CD4-positive, alpha-beta T cell treated with Interleukin-12 subunit alpha and Interleukin-12 subunit beta, for 1 hour (primary cell): Measurements from ENCODE around the gene CELSR2.

Experiments
- DNase-seq: peaks from one replicate; pipeline ENCODE4 v3.0.0-alpha.2; 2020

Gene CELSR2

DNA sequence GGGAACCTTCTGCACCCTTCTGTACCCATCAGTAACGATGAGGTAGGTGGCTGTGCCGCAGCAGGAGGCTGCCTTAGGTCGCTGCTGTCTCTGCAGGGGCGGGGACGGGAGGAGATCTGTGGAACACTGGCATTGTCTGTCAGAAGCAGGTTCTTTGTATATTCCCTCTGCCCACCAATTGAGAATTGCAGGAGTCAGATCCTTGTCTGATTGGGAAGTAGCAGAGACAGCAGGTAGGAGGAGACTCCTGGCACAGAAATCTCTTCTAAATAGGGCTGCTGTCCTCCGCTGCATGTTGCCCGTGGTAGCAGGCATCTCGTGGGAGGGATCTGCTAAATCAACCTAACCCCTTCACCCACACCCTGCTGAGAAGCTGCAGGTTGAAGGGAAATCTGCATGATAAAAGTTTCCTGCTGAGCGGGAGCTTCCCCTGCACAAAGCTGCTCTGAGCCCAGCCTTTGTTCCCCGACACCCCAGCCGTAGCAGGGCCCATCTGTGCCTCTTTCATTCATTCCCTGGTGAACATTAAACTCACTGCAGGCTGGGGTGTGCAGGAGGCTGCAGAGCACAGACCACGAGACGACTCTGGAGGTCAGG is 19.7 kb upstream of the CELSR2 start:
- no peak for DNase-seq

DNA sequence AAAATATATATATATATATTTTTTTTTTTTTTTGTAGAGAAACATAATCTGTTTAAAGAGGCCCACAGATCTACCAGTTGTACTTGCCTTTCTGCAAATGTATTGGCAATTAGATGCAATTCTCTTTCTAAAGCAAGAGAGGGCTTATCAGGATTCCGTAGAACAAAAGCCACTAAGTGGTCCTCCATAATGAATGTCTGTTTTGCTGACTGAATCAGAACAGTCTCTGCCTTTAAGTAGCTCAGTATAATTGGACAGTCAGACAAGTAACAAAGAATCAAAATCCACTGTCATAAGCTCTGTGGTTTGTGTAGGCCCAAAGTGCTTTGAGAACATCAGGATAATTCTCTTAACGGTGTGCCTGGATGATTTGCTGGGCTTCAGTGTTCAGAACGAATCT is 18.3 kb upstream of the CELSR2 start:
- DNase-seq = no peak

DNA sequence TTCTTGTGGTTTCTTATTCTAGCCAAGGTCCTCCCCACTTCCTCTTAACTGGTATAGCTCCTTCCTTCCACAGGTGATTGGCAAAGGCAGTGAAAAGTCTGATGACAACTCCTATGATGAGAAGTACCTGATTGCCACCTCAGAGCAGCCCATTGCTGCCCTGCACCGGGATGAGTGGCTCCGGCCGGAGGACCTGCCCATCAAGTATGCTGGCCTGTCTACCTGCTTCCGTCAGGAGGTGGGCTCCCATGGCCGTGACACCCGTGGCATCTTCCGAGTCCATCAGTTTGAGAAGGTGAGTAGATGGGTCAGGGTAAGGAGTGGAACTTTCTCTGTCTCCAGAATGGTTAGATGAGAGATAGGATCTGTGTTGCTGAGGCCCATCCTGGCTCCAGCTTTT is 14.2 kb upstream of the CELSR2 start:
- no peak for DNase-seq

DNA sequence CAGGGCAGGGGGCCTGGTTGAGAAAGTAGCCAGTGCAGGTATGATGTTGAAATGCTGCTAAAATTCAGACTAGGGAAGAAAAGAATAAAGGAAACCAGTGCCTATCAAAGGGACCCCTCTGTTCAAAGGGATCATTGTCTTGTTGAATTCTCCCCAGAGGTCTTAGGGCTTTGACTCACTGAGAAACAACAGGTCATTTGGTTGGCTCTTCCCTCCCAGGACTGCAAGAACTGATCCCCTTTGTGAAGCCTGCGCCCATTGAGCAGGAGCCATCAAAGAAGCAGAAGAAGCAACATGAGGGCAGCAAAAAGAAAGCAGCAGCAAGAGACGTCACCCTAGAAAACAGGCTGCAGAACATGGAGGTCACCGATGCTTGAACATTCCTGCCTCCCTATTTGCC is 11.8 kb upstream of the CELSR2 start:
- DNase-seq = no peak

DNA sequence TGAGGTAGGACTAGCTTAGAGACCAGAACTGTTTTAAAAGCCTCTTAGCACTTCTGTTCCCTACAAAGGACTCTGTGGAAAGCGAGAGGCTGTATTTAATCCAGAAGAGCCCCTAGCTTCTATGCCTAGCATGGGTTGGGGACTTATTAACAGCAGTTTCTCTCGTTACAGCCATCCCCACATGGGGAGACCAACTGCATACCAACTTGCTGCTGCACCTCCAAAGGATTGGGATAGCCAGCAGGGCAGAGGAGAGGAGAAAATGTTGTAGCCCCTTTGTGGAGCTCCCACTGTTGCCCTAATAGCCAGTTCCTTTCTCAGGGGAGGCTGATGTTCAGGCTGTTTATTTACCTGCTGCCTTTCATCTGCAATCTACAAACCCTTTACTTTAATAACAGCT is 11.0 kb upstream of the CELSR2 start:
- no peak for DNase-seq

DNA sequence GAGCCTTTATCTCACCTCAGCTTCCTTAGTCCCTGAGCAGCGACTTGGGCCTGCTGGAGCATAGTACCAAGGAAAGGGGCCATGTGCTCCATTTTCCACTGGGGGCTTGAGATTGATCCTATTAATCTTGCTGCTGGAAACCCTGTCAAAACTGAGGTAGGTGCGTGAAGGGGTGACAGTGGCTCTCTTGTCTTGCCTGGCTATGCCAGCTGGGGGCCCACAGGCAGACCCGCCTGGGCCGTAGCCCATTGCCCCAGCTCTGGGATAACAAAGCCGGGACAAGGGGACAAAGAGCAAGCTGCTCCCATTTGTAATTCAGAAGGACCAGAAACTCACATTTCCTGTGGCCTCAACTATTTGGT is 10.3 kb upstream of the CELSR2 start:
- no peak for DNase-seq

DNA sequence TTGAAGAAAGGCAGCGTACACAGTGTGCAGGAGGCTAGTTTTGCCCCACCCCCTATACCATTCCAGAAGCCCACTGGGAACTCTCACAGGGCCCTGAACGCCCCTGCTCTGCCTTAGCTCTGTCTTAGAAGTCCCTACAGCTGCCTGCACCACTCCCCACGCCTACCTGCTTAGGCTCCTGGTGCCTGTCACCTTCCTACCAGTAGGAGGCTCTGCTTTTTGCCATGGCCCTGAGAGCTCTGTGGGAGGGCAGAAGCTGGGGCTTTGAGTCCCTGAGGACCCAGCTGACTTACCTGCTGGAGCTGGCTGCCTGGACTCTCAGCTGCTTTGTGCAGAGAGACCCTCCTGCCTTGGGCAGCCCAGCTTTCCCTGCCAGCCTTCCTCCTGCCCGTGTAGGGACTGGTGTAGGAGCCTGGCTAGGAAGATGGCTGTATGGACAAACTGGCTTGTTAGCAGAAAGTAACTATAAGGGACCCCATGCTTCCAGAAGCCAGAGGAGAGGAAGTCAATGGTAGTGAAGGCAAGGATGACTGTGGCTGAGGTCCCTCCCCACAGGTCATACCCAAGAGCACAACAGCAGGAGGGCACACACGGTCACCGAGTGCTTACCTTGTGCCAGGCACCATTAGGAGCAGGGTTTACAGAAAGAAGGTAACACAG is 9.8 kb upstream of the CELSR2 start:
- peak; percentile 27 for DNase-seq

DNA sequence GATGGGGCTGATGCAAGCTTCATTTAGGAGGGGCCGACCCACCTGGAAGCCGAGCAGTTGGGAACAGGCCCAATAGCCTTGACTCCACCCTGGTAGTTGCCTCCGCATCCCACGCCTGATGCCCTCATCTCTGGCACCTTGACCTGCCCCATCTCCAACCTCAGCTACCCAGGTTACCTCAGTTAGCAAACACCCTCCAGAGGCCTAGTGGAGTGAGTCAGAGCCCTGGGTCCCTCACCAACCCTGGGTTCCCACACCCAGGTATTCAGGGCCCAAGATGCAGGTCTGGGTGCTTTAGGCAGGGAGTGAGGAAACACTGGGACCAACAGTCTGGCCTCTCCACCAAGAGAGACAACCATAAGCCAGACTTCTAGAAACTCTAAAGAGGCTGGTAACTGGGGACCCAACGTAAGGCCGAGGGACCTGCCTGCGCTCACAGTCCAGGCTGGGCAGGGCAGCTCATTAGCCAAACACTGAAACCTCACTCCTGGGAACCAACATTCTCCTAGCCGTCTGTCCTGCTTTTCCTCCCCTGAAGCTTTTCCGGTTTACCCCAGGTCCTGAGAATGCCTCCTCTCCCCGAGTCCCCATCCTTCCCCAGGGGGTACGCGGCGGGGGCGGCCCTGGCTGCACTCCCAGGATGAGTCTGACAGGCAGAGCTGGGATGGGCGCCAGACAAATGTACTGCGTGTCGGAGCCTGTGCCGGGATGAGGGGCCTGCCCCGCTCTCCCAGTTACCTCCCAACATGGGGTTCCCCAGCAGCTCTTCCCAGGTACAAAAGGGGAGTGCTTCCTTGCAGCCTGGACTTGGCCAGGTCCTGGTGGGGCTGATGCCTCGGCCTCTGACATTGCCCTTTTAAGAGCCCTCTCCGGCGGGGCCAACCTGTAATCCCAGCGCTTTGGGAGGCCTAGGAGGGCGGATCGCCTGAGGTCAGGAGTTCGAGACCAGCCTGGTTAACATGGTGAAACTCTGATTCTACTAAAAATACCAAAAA is 8.9 kb upstream of the CELSR2 start:
- DNase-seq = peak; percentile 24

DNA sequence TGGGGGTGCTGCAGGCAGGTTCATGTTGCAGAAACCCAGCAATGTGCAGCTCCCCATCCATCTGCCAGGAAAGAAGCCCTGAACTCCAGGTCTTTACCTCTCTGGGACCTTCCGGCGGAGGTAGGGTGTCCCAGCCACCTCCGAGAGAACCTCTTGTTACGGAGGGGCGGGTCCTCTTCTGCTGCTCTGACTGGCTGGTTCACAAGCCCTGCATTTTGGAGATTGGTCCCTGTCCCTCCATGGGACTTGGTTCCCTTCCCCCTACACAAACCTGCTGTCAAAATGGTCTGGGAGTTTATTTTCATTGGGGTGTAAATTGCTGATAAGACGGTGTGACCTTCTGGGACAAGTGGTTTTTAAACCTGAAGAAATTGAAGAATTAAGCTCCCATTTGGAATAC is 8.0 kb upstream of the CELSR2 start:
- no peak for DNase-seq

DNA sequence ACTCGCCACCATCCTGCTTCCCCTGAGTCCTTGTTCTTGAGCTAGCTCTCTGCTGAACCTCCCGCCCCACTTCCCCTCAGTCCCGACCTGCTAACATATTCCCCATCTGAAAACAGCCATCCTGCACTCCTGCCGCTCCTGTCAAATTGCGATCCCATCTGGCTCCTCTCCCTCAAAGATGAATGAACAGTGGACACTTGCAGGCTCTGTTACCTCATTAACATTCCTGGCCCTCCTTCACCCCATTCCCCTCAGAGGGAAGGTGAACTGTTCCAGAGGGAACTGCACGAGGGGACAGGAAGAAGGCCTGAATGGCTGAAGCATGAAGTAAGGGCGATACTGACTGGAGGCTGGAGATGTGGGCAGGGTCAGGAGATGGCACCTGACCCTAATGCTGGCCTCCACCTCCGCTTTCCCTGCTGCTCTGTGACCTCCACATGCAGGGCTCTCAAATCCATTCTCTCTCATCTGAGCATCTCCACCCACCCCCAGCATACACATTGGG is 7.4 kb upstream of the CELSR2 start:
- DNase-seq = no peak

DNA sequence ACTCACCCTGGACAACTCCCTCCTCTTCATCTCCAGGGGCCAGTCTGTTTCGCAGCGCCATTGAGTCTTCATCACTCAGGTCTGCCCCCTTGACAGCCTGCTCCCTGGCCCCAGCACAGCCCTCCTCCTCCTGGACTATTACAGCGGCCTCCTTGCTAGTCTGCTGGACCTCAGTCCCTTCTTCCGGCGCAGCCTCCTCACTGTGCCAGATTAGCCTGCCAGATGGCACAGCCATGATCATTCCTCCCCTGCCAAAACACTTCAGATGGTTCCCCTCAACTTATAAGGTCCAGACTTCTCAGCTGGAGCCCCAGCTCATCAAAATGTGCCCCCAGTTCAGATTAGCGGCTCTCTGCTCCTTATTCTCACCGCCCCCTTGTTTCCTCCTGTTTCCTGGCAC is 7.0 kb upstream of the CELSR2 start:
- no peak for DNase-seq

DNA sequence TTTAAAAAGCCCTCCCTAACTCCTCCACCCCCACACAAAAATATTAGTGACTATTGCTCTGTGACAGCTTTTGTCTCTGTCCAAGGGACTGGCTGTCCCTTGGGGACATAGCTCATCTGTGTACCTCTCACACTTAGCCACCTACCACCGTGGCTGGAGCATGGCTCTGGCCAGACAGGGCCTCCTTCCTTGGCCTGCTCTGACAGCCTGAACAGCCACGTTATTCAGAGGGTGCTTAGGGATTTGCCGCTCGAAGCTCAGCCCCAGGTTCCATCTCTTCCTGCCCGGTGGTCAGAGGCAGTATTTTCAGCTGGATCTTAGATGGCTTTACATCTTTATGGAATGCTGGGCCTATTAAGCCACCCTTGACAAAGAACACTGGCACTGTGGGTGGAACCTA is 6.1 kb upstream of the CELSR2 start:
- no peak for DNase-seq

DNA sequence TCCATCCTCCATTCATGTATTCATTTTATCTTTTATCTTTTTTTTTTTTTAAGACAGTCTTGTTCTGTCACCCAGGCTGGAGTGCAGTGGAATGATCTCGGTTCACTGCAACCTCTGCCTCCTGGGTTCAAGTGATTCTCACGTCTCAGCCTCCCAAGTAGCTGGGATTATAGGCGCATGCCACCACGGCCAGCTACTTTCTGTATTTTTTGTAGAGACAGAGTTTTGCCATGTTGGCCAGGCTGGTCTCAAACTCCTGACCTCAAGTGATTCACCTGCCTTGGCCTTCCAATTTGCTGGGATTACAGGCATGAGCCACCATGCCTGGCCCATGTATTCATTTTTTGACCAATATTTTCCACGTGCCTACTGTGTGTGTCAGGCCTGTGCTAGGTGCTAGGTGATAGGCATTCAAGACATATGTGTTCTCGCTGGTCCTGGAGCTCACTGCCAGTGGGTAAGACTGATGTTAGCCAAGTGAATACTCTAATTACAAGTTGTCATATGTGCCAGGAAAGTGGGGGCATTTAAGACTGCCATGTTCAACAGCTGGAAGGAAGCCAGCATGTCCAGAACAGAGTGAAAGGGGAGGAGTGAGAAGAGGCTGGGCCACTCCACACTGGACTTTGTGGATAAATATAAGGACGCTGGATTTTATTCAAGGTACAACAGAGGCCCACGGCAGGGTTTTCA is 5.3 kb upstream of the CELSR2 start:
- DNase-seq = no peak

DNA sequence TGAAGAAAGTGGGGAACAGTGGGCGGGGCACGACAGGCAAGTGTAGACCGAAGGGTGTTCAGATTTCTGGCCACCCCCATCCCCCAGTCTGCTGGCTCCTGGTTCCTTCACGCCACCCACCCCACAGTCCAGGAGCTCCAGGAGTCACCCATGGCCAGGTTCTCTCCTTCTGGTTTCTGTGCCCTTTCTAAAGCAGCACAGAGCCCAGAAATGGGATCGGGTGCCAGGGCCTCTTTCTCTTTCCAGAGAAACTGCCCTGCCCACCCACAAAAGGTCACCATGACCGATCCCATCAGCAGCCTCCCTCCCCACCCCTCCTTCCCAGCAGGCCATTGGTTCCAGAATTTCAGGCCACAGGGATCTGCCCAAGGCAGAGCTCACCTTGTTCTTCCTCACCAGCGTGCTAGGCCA is 3.2 kb upstream of the CELSR2 start:
- no peak for DNase-seq

DNA sequence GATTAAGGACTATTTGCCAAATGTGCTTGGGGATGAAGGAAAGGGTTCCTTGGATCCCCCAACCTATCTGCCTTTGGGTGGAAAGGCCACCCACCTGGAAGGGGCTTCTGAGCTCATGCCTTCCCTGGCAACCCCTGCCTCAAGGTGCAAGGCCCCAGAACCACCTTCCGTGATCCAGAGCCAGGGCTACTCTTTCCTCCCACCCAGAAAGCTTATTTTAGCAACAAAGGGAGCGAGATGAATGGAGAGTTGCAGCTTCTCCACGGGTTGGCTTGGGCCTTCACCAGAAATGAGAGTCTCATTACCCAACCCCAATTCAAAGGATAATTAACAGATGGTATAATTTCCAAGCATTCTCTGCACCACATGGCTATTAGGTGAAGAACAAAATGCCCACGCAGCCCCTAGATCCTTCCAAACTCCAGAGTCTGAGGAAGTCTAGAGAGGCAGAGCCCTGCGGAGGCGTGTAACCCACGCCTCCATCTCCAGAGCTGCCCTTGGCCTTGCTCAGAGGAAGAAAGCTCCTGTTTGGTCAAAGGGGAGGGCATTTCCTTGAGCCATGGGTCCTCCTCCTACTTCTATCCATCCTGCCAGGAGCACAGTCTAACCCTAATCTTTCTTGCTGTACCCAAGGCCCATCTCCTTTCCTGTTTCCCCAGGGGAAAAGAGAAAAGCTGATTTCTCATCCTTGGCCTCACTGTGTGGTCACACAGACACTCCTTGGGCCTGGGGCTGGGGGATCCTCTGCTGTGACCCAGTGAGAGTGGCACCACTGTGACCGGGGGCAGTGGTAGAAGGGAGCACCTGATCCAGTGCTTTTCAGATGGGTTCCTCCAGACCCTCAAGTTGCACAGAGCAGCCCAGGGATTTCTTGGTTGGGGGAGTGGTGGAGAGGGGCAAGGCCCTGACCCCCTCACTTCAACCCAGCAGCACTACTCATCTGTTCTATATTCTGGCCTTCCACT is 1.7 kb upstream of the CELSR2 start:
- no peak for DNase-seq

DNA sequence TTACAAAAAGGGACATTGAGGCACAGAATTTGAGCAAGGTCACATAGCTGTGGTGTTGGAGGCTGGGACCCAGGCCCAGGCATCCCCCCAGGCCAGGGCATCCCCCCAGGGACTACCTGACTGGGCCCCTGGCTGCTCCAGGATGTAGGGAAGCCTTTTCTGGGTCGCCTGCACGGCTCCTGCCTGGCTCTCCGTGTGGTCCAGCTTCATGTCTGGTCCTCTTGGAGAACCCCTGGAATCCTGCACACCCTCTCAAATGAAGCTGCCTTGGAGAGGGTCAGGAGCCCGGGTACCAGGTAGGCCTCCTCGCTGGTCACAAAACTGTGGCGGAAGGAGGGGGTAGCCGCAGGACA is 919 bp upstream of the CELSR2 start:
- DNase-seq = no peak

DNA sequence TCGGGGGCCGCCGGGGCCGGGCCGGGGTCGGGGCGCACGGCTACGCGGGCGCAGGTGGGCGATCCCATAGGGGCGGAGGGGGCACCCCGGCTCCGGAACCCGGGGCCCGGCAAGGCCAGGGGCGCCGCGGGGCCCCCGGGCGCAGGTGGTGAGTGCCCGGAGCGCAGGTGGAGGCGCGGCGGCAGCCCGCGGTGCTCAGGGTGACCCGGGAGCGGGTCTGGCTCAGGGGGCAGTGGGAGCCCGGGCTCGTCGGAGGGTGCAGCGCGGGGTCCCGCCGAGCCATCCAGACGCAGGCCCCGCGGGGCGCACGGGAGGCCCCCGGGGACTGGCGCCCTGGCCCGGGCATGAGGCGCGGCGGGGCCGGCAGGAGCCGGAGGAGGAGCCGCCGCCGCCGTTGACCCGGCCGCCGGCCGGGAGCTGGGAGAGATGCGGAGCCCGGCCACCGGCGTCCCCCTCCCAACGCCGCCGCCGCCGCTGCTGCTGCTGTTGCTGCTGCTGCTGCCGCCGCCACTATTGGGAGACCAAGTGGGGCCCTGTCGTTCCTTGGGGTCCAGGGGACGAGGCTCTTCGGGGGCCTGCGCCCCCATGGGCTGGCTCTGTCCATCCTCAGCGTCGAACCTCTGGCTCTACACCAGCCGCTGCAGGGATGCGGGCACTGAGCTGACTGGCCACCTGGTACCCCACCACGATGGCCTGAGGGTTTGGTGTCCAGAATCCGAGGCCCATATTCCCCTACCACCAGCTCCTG is 489 bp downstream of the CELSR2 start:
- DNase-seq = no peak

DNA sequence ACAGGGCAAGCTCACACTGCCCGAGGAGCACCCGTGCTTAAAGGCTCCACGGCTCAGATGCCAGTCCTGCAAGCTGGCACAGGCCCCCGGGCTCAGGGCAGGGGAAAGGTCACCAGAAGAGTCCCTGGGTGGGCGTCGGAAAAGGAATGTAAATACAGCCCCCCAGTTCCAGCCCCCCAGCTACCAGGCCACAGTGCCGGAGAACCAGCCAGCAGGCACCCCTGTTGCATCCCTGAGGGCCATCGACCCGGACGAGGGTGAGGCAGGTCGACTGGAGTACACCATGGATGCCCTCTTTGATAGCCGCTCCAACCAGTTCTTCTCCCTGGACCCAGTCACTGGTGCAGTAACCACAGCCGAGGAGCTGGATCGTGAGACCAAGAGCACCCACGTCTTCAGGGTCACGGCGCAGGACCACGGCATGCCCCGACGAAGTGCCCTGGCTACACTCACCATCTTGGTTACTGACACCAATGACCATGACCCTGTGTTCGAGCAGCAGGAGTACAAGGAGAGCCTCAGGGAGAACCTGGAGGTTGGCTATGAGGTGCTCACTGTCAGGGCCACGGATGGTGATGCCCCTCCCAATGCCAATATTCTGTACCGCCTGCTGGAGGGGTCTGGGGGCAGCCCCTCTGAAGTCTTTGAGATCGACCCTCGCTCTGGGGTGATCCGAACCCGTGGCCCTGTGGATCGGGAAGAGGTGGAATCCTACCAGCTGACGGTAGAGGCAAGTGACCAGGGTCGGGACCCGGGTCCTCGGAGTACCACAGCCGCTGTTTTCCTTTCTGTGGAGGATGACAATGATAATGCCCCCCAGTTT is 1.3 kb downstream of the CELSR2 start:
- DNase-seq = no peak

DNA sequence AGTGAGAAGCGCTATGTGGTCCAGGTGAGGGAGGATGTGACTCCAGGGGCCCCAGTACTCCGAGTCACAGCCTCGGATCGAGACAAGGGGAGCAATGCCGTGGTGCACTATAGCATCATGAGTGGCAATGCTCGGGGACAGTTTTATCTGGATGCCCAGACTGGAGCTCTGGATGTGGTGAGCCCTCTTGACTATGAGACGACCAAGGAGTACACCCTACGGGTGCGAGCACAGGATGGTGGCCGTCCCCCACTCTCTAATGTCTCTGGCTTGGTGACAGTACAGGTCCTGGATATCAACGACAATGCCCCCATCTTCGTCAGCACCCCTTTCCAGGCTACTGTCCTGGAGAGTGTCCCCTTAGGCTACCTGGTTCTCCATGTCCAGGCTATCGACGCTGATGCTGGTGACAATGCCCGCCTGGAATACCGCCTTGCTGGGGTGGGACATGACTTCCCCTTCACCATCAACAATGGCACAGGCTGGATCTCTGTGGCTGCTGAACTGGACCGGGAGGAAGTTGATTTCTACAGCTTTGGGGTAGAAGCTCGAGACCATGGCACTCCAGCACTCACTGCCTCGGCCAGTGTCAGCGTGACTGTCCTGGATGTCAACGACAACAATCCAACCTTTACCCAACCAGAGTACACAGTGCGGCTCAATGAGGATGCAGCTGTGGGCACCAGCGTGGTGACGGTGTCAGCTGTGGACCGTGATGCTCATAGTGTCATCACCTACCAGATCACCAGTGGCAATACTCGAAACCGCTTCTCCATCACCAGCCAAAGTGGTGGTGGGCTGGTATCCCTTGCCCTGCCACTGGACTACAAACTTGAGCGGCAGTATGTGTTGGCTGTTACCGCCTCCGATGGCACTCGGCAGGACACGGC is 2.2 kb downstream of the CELSR2 start:
- no peak for DNase-seq
